ENCODE measurements around the gene ITPR2. TPM values are rescaled to one million over a fixed set of nuclear protein-coding genes. Genes with fewer than 3 reads are reported as not detected.

The ITPR2 gene
- total RNA-seq, 4 donors from 2014 or later = 32.6 to 49.8 (median 39.9) TPM

DNA sequence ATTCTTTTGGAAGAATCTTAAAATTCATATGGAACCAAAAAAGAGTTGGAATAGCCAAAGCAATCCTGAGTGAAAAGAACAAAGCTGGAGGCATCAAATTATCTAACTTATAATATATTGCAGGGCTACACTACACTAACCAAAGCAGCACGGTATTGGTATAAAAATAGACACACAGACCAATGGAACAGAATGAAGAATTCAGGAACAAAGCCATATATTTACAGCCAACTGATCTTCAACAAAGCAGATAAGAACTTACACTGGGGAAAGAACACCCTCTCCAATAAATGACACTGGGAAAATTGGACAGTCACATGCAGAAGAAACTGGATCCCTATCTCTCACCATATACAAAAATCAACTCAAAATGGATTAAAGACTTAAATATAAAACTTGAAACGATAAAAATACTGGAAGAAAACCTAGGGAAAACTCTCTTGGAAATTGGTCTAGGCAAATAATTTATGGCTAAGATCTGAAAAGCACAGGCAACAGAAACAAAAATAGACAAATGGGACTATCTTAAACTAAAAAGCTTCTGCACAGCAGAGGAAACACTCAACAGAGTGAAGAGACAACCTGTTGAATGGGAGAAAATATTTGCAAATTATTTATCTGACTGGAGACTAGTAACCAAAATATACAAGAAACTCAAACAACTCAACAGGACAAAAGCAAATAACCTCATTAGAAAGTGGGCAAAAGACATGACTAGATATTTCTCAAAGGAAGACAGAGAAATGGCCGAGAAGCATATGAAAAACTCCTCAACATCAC is 286.3 kb downstream of the ITPR2 start:
- Histone ChIP-seq H3K4me3 (no peak overlapping the region), H3K4me1 (no peaks in the 10 kb centered on the region), H3K9me3 (no peaks in the 10 kb centered on the region), H3K36me3 (peaks cover 0 to 20% (median 0%) of the 10 kb centered on the region in 3 donors), H3K27ac (no peak overlapping the region), H3K27me3 (no peaks in the 10 kb centered on the region)
- DNase-seq (ENCODE audit: low spot score in 2 of 2) = no peak
- WGBS, 2 donors = 87 to 91% methylated on average over 3 of the region's 3 CpGs
- TF ChIP-seq, protein P1, sequence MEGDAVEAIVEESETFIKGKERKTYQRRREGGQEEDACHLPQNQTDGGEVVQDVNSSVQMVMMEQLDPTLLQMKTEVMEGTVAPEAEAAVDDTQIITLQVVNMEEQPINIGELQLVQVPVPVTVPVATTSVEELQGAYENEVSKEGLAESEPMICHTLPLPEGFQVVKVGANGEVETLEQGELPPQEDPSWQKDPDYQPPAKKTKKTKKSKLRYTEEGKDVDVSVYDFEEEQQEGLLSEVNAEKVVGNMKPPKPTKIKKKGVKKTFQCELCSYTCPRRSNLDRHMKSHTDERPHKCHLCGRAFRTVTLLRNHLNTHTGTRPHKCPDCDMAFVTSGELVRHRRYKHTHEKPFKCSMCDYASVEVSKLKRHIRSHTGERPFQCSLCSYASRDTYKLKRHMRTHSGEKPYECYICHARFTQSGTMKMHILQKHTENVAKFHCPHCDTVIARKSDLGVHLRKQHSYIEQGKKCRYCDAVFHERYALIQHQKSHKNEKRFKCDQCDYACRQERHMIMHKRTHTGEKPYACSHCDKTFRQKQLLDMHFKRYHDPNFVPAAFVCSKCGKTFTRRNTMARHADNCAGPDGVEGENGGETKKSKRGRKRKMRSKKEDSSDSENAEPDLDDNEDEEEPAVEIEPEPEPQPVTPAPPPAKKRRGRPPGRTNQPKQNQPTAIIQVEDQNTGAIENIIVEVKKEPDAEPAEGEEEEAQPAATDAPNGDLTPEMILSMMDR (IDR thresholded peaks at IDR 0.05) = no peak
- TF ChIP-seq EP300 (IDR thresholded peaks at IDR 0.05) = no peak
- TF ChIP-seq POLR2A (IDR thresholded peaks at IDR 0.05) = no peak

DNA sequence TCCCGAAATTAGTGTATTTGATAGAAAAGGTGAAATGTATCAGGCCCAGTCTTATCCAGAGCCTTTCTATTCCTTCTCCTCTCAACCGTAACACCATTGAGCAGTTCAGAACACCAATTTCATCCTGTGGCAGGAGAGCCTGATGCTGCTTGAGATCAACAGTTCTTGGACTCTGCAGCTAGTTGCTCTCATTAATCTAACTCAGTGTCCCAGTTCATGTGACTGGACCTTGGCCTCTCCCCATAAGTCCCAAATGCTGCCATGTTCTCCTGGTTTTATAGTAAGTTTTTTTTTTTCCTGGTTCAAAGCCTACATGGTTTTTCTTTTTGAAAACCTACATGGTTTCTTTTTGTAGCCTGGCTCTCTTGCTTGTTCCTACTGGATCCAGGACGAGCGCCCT is 293.9 kb downstream of the ITPR2 start:
- no peaks in the 10 kb centered on the region for H3K27me3 ChIP-seq
- TF ChIP-seq, protein P1 (IDR thresholded peaks at IDR 0.05) = no peak
- TF ChIP-seq EP300 (IDR thresholded peaks at IDR 0.05) (no peak), POLR2A (IDR thresholded peaks at IDR 0.05) (no peak)
- DNase-seq (ENCODE audit: low spot score in 2 of 2) = no peak
- no peaks in the 10 kb centered on the region for H3K36me3 ChIP-seq
- no peak overlapping the region for H3K4me3 ChIP-seq
- 82 to 93% methylated on average over 4 of the region's 4 CpGs for WGBS, 2 donors
- H3K27ac ChIP-seq = no peak overlapping the region
- no peaks in the 10 kb centered on the region for H3K9me3 ChIP-seq
- H3K4me1 ChIP-seq = no peaks in the 10 kb centered on the region

DNA sequence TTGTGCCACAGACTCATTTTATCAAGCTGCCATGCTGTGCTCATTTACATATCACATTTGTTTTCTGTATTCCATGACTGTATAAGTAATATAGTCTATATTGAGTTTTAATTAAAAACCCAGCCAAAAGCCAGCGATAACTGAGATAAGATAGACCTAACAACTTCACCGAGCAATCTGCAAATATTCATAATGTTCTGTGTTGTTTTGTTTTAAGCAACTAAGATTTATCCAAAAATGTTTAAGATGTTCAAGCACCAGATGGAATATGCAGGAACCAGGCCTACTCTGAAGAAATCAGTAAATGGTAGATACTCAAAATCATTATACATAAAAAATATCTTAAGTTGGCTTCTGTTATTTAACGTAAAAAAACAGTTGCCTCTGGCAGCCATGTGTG is 295.3 kb downstream of the ITPR2 start:
- no peaks in the 10 kb centered on the region for H3K9me3 ChIP-seq
- 95 to 96% methylated on average over 3 of the region's 3 CpGs for WGBS, 2 donors
- no peak for DNase-seq (ENCODE audit: low spot score in 2 of 2)
- H3K27ac ChIP-seq = no peak overlapping the region
- no peaks in the 10 kb centered on the region for H3K4me1 ChIP-seq
- H3K27me3 ChIP-seq = no peaks in the 10 kb centered on the region
- H3K4me3 ChIP-seq = no peak overlapping the region
- TF ChIP-seq, protein P1 (IDR thresholded peaks at IDR 0.05) = no peak
- no peak for TF ChIP-seq POLR2A (IDR thresholded peaks at IDR 0.05)
- no peaks in the 10 kb centered on the region for H3K36me3 ChIP-seq

DNA sequence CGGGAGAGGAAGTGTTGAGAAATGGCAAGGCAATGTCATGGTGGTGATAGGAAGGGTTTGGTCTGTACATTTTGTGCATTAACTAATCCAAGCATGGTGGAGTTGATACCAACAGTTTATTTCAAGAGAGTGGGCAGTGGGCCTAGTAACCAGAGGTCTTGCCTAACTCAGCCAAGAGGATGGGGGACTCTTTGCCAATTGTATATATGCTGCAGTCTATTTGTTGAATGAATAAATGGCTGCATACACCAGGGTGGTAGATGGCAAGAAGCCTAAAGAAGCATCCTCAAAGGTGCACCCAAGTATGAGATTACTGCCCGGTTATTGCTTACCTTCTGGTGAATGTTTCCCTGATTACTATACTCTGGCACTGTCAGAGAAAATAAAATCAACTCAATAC is 295.9 kb downstream of the ITPR2 start:
- no peaks in the 10 kb centered on the region for H3K9me3 ChIP-seq
- no peaks in the 10 kb centered on the region for H3K4me1 ChIP-seq
- no peak overlapping the region for H3K27ac ChIP-seq
- no peak overlapping the region for H3K4me3 ChIP-seq
- TF ChIP-seq, protein P1 (IDR thresholded peaks at IDR 0.05) = no peak
- no peak for TF ChIP-seq EP300 (IDR thresholded peaks at IDR 0.05)
- no peak for TF ChIP-seq POLR2A (IDR thresholded peaks at IDR 0.05)
- 91 to 97% methylated on average over 2 of the region's 2 CpGs for WGBS, 2 donors
- H3K36me3 ChIP-seq = no peaks in the 10 kb centered on the region
- no peak for DNase-seq (ENCODE audit: low spot score in 2 of 2)
- H3K27me3 ChIP-seq = no peaks in the 10 kb centered on the region

DNA sequence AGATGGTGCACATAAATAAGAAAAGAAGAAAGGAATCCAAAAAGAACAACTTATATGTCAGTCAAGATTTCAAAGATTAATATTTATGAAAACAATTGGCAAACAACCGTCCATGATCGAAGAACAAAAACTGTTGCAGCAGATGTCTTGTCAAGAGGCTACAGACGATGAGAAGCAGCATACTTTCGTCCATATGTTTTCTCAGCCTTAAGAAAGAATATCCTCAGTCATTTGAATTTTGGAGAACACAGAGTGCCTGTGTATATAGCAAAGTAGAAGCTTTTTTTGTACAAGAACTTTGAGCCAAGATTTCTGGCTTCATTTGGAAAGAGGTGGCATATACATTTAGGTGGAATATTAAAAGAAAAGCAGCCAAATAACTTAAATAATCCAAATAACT is 297.2 kb downstream of the ITPR2 start:
- TF ChIP-seq POLR2A (IDR thresholded peaks at IDR 0.05) (no peak), EP300 (IDR thresholded peaks at IDR 0.05) (no peak)
- TF ChIP-seq, protein P1 (IDR thresholded peaks at IDR 0.05) = no peak

More for the DNA sequence above, 297.2 kb downstream of the ITPR2 start:
- Histone ChIP-seq H3K4me3 (no peak overlapping the region), H3K36me3 (no peaks in the 10 kb centered on the region), H3K27me3 (no peaks in the 10 kb centered on the region), H3K27ac (no peak overlapping the region), H3K9me3 (no peaks in the 10 kb centered on the region), H3K4me1 (no peaks in the 10 kb centered on the region)
- no peak for DNase-seq (ENCODE audit: low spot score in 2 of 2)
- 80 to 84% methylated on average over 4 of the region's 4 CpGs for WGBS, 2 donors

All from tibial nerve (tissue), 4 donors.